Peyer's patch (tissue), 4 donors: Measurements from ENCODE around the gene TNPO3. TPM values are rescaled to one million over a fixed set of nuclear protein-coding genes. Genes with fewer than 3 reads are reported as not detected.
"Not testable (repeated sequence)": the region's sequence is repeated elsewhere in the genome, so short reads cannot be mapped to it uniquely, and the experiment has no call there.

Source experiments
- DNase-seq, 3 donors: peaks; one replicate each; pipeline ENCODE4 v3.0.0-alpha.2; 2017 to 2019
- H3K27ac ChIP-seq, 4 donors: fragments of 200-600 bp; sonication (generic); one replicate each; pipeline ENCODE4 v1.5.1; 2016 to 2019
- H3K27me3 ChIP-seq, 2 donors: fragments of 200-600 bp; sonication (generic); one replicate each; pipeline ENCODE4 v1.5.1; 2019
- H3K36me3 ChIP-seq, 3 donors: fragments of 200-600 bp; sonication (generic); one replicate each; pipeline ENCODE4 v1.5.1; 2016 to 2019
- H3K4me1 ChIP-seq, 4 donors: fragments of 200-600 bp; sonication (generic); one replicate each; pipeline ENCODE4 v1.5.1; 2016 to 2019
- H3K4me3 ChIP-seq, 4 donors: fragments of 200-600 bp; sonication (generic); 1 replicate in 3 of 4; 2 replicates in 1 of 4; pipeline ENCODE4 v1.5.1; 2016 to 2019; ENCODE audit warnings: mild to moderate bottlenecking in 1 of 4
- H3K9me3 ChIP-seq, 4 donors: fragments of 200-600 bp; sonication (generic); one replicate each; pipeline ENCODE4 v1.5.1; 2016 to 2019; ENCODE audit warnings: mild to moderate bottlenecking in 1 of 4
- CTCF ChIP-seq, 6 experiments: fragments of 450-650 bp in 4 of 6; fragments of 200-600 bp in 2 of 6; sonication (generic) in 1 of 6; IDR thresholded peaks; one replicate each; pipeline ENCODE4 v1.5.1; 2017 to 2019; ENCODE audit warnings: antibody characterized with exemption in 6 of 6, mild to moderate bottlenecking in 3 of 6, moderate library complexity in 1 of 6
- POLR2A ChIP-seq, 2 donors: fragments of 450-650 bp; IDR thresholded peaks; one replicate each; pipeline ENCODE4 v1.5.1; 2017; ENCODE audit warnings: antibody characterized with exemption in 2 of 2, mild to moderate bottlenecking in 2 of 2, moderate library complexity in 2 of 2
- total RNA-seq, 4 donors: library from RNA; depleted of rRNA; stranded (reverse); fragments of >200 nt; gene quantifications; one replicate each; pipeline ENCODE4 v1.1.0, GENCODE V29; 2016

Gene TNPO3
- total RNA-seq, 4 donors from 2014 or later: 25.2 to 55.3 (median 42.1) TPM

- Histone ChIP-seq H3K27me3 (peaks cover 0 to 14% of the 10 kb centered on the region in 2 donors), H3K4me3 (no peak overlapping the region), H3K27ac (no peak overlapping the region), H3K36me3 (no peaks in the 10 kb centered on the region), H3K4me1 (peaks cover 0 to 23% (median 3%) of the 10 kb centered on the region in 4 donors), H3K9me3 (no peaks in the 10 kb centered on the region)
- DNase-seq: peak in 2 of 3 donors; percentile 34 to 41
- TF ChIP-seq POLR2A (IDR thresholded peaks at IDR 0.05) (no peak), CTCF (IDR thresholded peaks at IDR 0.05) (no peak)
Measured at GRCh38 chr7:128913870-128914565, 140.9 kb downstream of the TNPO3 start.

- not testable (repeated sequence) for H3K27ac ChIP-seq, H3K4me3 ChIP-seq, H3K9me3 ChIP-seq, H3K36me3 ChIP-seq
- H3K4me1 ChIP-seq: peaks cover 0 to 23% (median 3%) of the 10 kb centered on the region in 4 donors
- peak in 2 of 3 donors; percentile 5 to 10 for DNase-seq
- H3K27me3 ChIP-seq: peaks cover 0 to 14% of the 10 kb centered on the region in 2 donors
Measured at GRCh38 chr7:128912709-128913495, 142.0 kb downstream of the TNPO3 start.

GRCh38 chr7:128912281-128912680 is 142.6 kb downstream of the TNPO3 start:
- Histone ChIP-seq H3K4me3 (no peak overlapping the region), H3K27ac (no peak overlapping the region), H3K36me3 (no peaks in the 10 kb centered on the region), H3K4me1 (peaks cover 0 to 23% (median 3%) of the 10 kb centered on the region in 4 donors), H3K27me3 (peaks cover 0 to 14% of the 10 kb centered on the region in 2 donors), H3K9me3 (no peaks in the 10 kb centered on the region)
- DNase-seq: peak in 2 of 3 donors; percentile 26 to 36
- TF ChIP-seq POLR2A (IDR thresholded peaks at IDR 0.05) (no peak), CTCF (IDR thresholded peaks at IDR 0.05) (no peak)

GRCh38 chr7:128911423-128912031 is 143.4 kb downstream of the TNPO3 start:
- no peaks in the 10 kb centered on the region for H3K36me3 ChIP-seq
- H3K4me3 ChIP-seq: no peak overlapping the region
- peaks cover 0 to 23% (median 3%) of the 10 kb centered on the region in 4 donors for H3K4me1 ChIP-seq
- H3K9me3 ChIP-seq: no peaks in the 10 kb centered on the region
- H3K27ac ChIP-seq: no peak overlapping the region
- H3K27me3 ChIP-seq: peaks cover 0 to 14% of the 10 kb centered on the region in 2 donors
- TF ChIP-seq CTCF (IDR thresholded peaks at IDR 0.05): no peak
- no peak for TF ChIP-seq POLR2A (IDR thresholded peaks at IDR 0.05)
- DNase-seq: peak in 2 of 3 donors; percentile 44 to 47

- H3K36me3 ChIP-seq: no peaks in the 10 kb centered on the region
- H3K4me1 ChIP-seq: peaks cover 0 to 22% (median 3%) of the 10 kb centered on the region in 4 donors
- H3K27me3 ChIP-seq: peaks cover 0 to 14% of the 10 kb centered on the region in 2 donors
- TF ChIP-seq POLR2A (IDR thresholded peaks at IDR 0.05) (no peak), CTCF (IDR thresholded peaks at IDR 0.05) (no peak)
- H3K4me3 ChIP-seq: peak within 1 kb of the TSS in 2 of 4 donors; percentile 16 to 32
- no peak within 1 kb of the TSS for H3K27ac ChIP-seq
- no peaks in the 10 kb centered on the region for H3K9me3 ChIP-seq
- peak in 1 of 3 donors; percentile 38 for DNase-seq
Measured at GRCh38 chr7:128910569-128910945, 144.4 kb downstream of the TNPO3 start, which contains the start of gene KCP. Gene KCP (minus strand): TSS chr7:128910709. CDS start chr7:128910676, 33 bp downstream.
